GM19372 (cell line): ENCODE data around the gene SMOC1.

ENCODE experiments used
- ATAC-seq: cut with Tn5 transposase; IDR thresholded peaks from one replicate; pipeline ENCODE4 v1.9.1; 2021; ENCODE audit warnings: mild to moderate bottlenecking, low read depth, moderate library complexity; ENCODE audit not compliant: unreplicated experiment

Gene SMOC1

DNA sequence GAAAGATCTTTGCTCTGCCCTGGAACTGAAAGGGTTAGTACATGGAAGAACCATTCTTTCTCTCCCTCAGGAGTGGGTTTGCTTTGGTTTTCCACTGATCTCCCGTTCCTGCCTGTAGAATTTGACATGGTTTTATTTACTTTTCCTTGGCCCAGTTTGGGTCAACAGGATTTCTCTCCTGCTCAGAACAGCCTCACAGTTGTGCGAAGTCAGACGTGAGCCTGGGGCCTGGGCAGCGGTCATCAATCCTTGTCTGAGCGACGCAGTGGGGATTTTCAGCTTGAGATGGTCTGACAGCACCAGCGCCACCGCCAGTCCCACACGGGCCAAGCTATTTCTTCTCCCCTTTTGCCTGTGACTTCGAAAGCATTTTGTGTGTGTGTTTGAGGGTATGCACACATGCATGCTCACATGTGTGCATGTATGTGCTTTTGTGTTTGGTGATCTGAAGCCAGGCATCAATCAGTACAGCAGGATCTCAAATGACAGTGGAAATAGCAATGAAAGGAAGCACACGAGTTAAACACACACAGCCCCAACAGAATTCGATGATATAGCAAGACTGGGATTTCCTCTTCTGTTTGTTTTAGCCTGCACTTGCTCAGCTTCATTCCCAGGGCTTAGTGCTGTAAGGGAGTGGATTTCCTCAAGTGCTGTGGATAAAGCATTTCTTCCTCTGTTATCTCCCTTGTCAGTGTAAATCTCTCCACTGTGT, 58.3 kb downstream of the SMOC1 start:
- ATAC-seq, result no peak

DNA sequence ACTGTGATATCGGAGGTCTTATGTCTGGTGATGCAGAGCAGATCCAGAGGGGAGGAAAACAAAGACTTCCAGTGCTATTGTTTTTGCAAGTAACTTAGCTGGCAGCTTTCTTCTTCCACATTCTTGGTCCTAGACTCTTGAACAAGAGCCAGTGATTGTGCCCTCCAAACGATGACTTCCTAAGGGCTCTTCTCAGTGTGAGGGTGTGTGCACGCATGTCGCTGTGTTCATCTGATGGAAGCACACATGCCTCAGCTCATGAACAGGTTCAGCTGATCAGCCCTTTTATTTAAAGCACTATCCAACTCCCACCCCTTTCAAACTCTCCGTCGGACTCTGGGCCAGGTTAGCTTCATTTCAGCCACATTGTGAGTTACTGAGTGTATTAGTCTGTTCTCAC, 59.5 kb downstream of the SMOC1 start:
- no peak for ATAC-seq

DNA sequence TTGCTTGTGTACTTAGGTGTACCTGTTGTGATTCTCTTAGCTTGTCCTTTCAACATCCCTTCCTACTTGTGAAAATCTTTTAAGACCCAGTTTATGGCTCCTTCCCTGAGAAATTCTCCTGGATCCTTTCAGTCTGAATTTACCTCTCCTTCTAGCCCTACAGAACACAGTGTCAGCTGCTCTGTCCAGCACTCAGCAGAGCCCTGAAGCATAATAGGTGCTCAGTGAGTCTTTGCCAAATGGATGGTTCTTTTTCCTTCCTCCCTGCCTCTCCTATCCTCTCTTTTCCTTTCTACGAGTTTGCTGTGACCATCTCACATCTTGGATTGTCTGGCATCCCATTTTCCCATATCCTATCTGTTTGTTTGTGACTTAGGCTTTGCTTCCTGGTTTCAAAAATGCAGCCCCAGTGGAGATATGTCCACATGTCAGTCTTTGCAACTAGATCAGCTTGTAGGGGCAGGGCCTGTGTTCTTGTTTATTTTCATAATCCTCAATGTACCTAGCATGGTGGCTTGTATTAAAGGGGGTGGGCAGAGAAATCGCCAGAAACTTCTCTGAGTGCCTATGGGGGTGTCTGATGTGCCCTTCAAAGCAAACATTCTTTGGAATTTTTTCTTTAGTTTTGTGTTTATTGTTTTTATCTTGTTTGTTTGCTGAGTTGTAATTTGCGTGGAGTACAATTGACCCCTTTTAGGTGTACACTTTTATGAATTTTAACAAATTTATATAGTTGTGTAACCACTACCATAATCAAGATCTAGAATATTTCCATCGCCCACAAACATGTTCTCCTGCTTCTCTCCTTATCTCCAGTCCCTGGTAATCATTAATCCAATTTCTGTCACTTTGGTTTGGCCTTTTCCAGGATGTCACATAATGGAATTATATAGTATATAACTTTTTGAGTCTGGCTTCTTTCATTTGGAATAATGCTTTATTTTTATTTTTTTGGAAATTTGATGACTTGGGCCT, 62.8 kb downstream of the SMOC1 start:
- no peak for ATAC-seq

- ATAC-seq, result no peak
Measured at GRCh38 chr14:69943084-69943780, 64.0 kb downstream of the SMOC1 start.

GRCh38 chr14:69945347-69945746, 66.1 kb downstream of the SMOC1 start:
- no peak for ATAC-seq

DNA sequence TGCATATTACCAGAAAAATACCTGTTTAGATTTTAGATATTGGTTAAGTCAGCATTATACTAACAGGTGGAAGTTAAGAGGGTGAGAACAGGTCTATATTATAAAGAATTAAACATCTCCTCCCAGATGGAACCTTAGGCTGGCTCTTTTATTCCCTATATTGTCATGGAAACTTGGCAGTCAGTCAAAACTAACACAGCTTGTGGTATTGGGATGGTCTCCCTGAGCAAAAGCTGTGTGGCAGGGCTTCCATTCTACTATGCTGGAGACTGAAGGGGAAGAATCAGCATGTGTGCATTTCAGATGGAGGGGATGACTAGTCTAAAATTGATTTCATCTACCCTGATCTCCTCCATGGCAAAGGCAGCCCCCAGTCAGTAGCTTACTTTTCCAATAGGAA, 66.7 kb downstream of the SMOC1 start:
- no peak for ATAC-seq

DNA sequence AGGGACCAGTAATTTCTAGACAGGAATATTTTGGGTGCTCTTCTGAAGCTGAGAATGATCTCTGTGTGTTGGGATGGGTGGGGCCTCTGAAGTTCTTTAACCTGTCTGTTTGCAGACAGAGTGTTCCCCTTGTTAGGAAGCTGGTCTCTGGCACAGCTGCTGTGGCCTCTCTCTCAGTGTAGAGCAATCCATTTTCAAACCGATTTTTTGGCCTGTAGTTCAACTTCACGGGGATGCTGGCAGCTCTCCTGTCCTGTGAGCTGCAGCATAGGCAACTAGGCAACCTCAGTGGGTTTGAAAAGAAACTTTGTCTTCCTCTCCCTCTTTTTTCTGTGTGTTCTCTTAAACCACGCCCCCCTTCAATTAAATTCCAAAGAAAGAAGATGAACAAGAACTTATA, 69.1 kb downstream of the SMOC1 start:
- no peak for ATAC-seq

- ATAC-seq, result no peak
Measured at GRCh38 chr14:69951263-69951662, 72.0 kb downstream of the SMOC1 start.

DNA sequence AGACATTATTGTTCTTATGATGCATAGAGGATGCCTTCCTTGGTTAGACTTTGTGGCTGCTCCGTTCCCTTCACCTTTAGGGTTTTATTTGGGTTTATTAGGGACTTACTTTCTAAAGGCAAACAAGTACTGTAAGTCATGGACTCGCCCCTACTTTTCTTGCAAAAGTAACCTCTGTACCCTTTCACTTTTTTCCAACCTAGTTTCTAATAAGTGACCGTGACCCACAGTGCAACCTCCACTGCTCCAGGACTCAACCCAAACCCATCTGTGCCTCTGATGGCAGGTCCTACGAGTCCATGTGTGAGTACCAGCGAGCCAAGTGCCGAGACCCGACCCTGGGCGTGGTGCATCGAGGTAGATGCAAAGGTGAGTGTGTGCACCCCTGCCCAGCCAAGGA, 72.7 kb downstream of the SMOC1 start:
- ATAC-seq, result no peak

DNA sequence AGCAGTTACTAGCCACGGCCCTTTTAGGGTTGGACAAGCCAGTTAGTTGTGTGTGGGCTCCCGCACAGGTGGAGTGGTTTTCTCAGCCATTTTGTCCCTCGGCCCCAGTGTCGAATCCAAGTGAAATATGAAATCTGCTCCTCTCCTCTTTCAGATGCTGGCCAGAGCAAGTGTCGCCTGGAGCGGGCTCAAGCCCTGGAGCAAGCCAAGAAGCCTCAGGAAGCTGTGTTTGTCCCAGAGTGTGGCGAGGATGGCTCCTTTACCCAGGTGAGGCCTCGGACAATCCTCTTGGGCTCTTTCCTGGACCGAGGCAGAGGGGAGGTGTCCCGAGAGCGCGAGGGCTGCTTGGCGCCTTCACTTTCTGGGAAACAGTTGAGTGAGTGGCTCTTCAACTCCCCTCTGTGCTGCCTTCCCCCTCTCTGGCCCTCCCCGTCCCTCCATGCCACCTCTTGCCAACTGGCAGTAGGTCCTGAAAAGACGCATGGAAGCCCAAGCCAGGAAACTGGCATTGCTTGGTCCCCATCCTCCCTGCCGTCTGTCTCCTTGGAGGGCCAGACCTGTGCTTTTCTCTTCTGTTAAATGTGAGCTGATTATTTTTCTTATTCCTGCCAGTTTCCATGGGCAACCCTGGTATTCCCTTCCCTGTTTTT, 74.2 kb downstream of the SMOC1 start:
- no peak for ATAC-seq

- ATAC-seq, result no peak
Measured at GRCh38 chr14:69955855-69956845, 76.9 kb downstream of the SMOC1 start.

GRCh38 chr14:69956970-69957369, 77.8 kb downstream of the SMOC1 start:
- no peak for ATAC-seq

- ATAC-seq, result no peak
Measured at GRCh38 chr14:69957986-69958385, 78.8 kb downstream of the SMOC1 start.

DNA sequence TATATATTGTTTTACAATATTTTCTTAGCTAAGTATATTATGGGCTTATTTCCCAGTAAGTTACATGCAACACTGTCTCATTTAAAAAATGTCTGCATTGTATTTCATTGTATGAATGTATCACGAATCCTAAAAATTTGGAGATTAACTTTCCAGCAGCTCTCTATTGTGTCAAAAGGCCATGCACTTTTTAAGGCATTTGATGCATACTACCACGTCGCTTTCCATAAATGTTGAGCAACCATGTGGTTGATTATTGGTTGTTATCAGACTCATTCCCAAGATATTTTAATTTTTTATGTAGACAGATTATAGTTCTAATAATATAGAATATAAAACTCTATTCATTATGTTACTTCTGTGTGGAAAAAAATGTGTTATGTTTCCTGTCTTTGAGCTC, 79.9 kb downstream of the SMOC1 start:
- no peak for ATAC-seq

- ATAC-seq, result no peak
Measured at GRCh38 chr14:69960296-69960695, 81.1 kb downstream of the SMOC1 start.

- ATAC-seq, result no peak
Measured at GRCh38 chr14:69963966-69964365, 84.8 kb downstream of the SMOC1 start.

GRCh38 chr14:69964841-69965240, 85.6 kb downstream of the SMOC1 start:
- ATAC-seq, result no peak

GRCh38 chr14:69968132-69968531, 88.9 kb downstream of the SMOC1 start:
- ATAC-seq, result no peak

- ATAC-seq, result no peak
Measured at GRCh38 chr14:69968681-69969080, 89.5 kb downstream of the SMOC1 start.
